Measurements from ENCODE around the gene ATG101. TPM values are rescaled to one million over a fixed set of nuclear protein-coding genes. Genes with fewer than 3 reads are reported as not detected.
A peak's percentile ranks its signal among the peaks of the same experiment; 100 is the strongest.

The ATG101 gene
- total RNA-seq, 1 donor, result 64.4 TPM

GRCh38 chr12:52054833-52055730 is 14.7 kb upstream of the ATG101 start:
- H3K27ac ChIP-seq (ENCODE audit: low read depth, low read length), result no peak overlapping the region
- peaks cover 21% of the 10 kb centered on the region for H3K79me2 ChIP-seq (ENCODE audit: insufficient read depth, low read length)
- H3K27me3 ChIP-seq (ENCODE audit: insufficient read depth, low read length), result no peaks in the 10 kb centered on the region
- H3K9me3 ChIP-seq (ENCODE audit: low read depth, low read length), result no peaks in the 10 kb centered on the region
- no peak overlapping the region for H3K4me2 ChIP-seq (ENCODE audit: insufficient read depth, low read length)
- H3K36me3 ChIP-seq (ENCODE audit: insufficient read depth, low read length), result peaks cover 35% of the 10 kb centered on the region
- TF ChIP-seq, protein P1, sequence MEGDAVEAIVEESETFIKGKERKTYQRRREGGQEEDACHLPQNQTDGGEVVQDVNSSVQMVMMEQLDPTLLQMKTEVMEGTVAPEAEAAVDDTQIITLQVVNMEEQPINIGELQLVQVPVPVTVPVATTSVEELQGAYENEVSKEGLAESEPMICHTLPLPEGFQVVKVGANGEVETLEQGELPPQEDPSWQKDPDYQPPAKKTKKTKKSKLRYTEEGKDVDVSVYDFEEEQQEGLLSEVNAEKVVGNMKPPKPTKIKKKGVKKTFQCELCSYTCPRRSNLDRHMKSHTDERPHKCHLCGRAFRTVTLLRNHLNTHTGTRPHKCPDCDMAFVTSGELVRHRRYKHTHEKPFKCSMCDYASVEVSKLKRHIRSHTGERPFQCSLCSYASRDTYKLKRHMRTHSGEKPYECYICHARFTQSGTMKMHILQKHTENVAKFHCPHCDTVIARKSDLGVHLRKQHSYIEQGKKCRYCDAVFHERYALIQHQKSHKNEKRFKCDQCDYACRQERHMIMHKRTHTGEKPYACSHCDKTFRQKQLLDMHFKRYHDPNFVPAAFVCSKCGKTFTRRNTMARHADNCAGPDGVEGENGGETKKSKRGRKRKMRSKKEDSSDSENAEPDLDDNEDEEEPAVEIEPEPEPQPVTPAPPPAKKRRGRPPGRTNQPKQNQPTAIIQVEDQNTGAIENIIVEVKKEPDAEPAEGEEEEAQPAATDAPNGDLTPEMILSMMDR (IDR thresholded peaks at IDR 0.05; ENCODE audit: extremely low read depth, low read depth, low read length), result no peak
- peaks cover 21% of the 10 kb centered on the region for H3K4me1 ChIP-seq (ENCODE audit: insufficient read depth, low read length)
- H3K4me3 ChIP-seq (ENCODE audit: insufficient read depth, low read length), result no peak overlapping the region
- peaks cover 8% of the 10 kb centered on the region for H4K20me1 ChIP-seq (ENCODE audit: insufficient read depth, low read length)
- no peak for DNase-seq (ENCODE audit: insufficient read length, low spot score, missing footprints)
- no peak overlapping the region for H2AFZ ChIP-seq (ENCODE audit: low read length)

GRCh38 chr12:52055731-52056711 is 13.8 kb upstream of the ATG101 start:
- peaks cover 21% of the 10 kb centered on the region for H3K79me2 ChIP-seq (ENCODE audit: insufficient read depth, low read length)
- H4K20me1 ChIP-seq (ENCODE audit: insufficient read depth, low read length), result peaks cover 8% of the 10 kb centered on the region
- no peaks in the 10 kb centered on the region for H3K27me3 ChIP-seq (ENCODE audit: insufficient read depth, low read length)
- DNase-seq (ENCODE audit: insufficient read length, low spot score, missing footprints), result no peak
- H3K4me1 ChIP-seq (ENCODE audit: insufficient read depth, low read length), result peaks cover 14% of the 10 kb centered on the region
- H2AFZ ChIP-seq (ENCODE audit: low read length), result no peak overlapping the region
- H3K4me2 ChIP-seq (ENCODE audit: insufficient read depth, low read length), result no peak overlapping the region
- no peaks in the 10 kb centered on the region for H3K9me3 ChIP-seq (ENCODE audit: low read depth, low read length)
- no peak overlapping the region for H3K4me3 ChIP-seq (ENCODE audit: insufficient read depth, low read length)
- peaks cover 35% of the 10 kb centered on the region for H3K36me3 ChIP-seq (ENCODE audit: insufficient read depth, low read length)
- no peak overlapping the region for H3K27ac ChIP-seq (ENCODE audit: low read depth, low read length)
- TF ChIP-seq, protein P1 (IDR thresholded peaks at IDR 0.05; ENCODE audit: extremely low read depth, low read depth, low read length), result no peak

DNA sequence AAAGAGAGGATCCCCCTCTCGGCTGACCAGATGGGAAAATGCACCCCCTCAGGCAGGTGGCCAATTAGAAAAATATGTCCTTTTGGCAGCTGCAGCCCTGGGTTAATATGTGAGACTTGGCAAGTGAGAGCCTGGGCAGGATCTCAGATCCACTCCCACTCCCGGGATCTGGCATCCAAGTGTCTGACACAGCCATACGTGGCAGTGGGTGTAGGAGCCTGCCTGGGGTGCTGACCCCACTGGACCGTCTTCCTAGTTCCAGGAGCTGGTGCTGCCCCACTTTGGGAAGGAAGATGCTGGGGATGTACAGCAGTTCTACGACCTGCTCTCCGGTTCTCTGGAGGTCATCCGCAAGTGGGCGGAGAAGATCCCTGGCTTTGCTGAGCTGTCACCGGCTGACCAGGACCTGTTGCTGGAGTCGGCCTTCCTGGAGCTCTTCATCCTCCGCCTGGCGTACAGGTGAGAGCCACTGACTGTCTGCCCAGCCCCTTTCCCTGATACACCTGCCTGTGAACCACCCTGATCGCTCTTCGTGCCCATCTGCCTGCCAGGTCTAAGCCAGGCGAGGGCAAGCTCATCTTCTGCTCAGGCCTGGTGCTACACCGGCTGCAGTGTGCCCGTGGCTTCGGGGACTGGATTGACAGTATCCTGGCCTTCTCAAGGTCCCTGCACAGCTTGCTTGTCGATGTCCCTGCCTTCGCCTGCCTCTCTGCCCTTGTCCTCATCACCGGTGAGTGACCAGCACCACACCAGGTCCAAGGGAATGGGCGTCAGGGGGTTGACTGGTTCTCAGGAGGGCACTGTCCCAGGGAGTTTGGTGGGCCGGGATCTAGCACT is 12.8 kb upstream of the ATG101 start:
- Histone ChIP-seq H3K27ac (ENCODE audit: low read depth, low read length) (no peak overlapping the region), H3K27me3 (ENCODE audit: insufficient read depth, low read length) (no peaks in the 10 kb centered on the region), H3K36me3 (ENCODE audit: insufficient read depth, low read length) (peaks cover 35% of the 10 kb centered on the region), H3K79me2 (ENCODE audit: insufficient read depth, low read length) (peaks cover 14% of the 10 kb centered on the region), H3K4me1 (ENCODE audit: insufficient read depth, low read length) (peaks cover 7% of the 10 kb centered on the region), H4K20me1 (ENCODE audit: insufficient read depth, low read length) (peaks cover 8% of the 10 kb centered on the region), H3K4me3 (ENCODE audit: insufficient read depth, low read length) (no peak overlapping the region), H2AFZ (ENCODE audit: low read length) (no peak overlapping the region), H3K4me2 (ENCODE audit: insufficient read depth, low read length) (no peak overlapping the region), H3K9me3 (ENCODE audit: low read depth, low read length) (no peaks in the 10 kb centered on the region)
- DNase-seq (ENCODE audit: insufficient read length, low spot score, missing footprints), result peak; percentile 92
- TF ChIP-seq, protein P1 (IDR thresholded peaks at IDR 0.05; ENCODE audit: extremely low read depth, low read depth, low read length), result no peak
